H9 (cell line): Measurements from ENCODE around the gene FAM131C. TPM values are rescaled to one million over a fixed set of nuclear protein-coding genes. Genes with fewer than 3 reads are reported as not detected.

Source experiments
- DNase-seq: peaks from one replicate; pipeline ENCODE4 v3.0.0-alpha.2; 2017
- H2AFZ ChIP-seq: one replicate; pipeline ENCODE4 v1.6.1; 2013; ENCODE audit warnings: mild to moderate bottlenecking, low read length, control low read depth, moderate library complexity
- H2AK5ac ChIP-seq: 2 replicates; pipeline ENCODE4 v1.6.1; 2013; ENCODE audit warnings: low read length, control low read depth, mixed read lengths; ENCODE audit not compliant: insufficient read length
- H2BK120ac ChIP-seq: one replicate; pipeline ENCODE4 v1.6.1; 2013; ENCODE audit warnings: low read depth, mild to moderate bottlenecking, low read length, control low read depth, inconsistent platforms; ENCODE audit not compliant: poor library complexity, severe bottlenecking
- H2BK12ac ChIP-seq: 2 replicates; pipeline ENCODE4 v1.6.1; 2013; ENCODE audit warnings: low read length, control low read depth, mixed read lengths, low read depth; ENCODE audit not compliant: insufficient read length
- H2BK15ac ChIP-seq: 2 replicates; pipeline ENCODE4 v1.6.1; 2013; ENCODE audit warnings: low read depth, low read length, control low read depth
- H2BK20ac ChIP-seq: one replicate; pipeline ENCODE4 v1.6.1; 2013; ENCODE audit warnings: low read depth, mild to moderate bottlenecking, low read length, control low read depth, inconsistent platforms; ENCODE audit not compliant: poor library complexity, severe bottlenecking
- H2BK5ac ChIP-seq: 2 replicates; pipeline ENCODE4 v1.6.1; 2013; ENCODE audit warnings: low read length, control low read depth, mixed read lengths; ENCODE audit not compliant: insufficient read length
- H3K14ac ChIP-seq: 2 replicates; pipeline ENCODE4 v1.6.1; 2013; ENCODE audit warnings: low read length, control low read depth; ENCODE audit not compliant: insufficient read depth
- H3K18ac ChIP-seq: 2 replicates; pipeline ENCODE4 v1.6.1; 2013; ENCODE audit warnings: low read depth, mild to moderate bottlenecking, mixed read lengths, low read length, control low read depth; ENCODE audit not compliant: insufficient read length
- H3K23ac ChIP-seq: 2 replicates; pipeline ENCODE4 v1.6.1; 2013; ENCODE audit warnings: low read length, control low read depth, mixed read lengths, low read depth; ENCODE audit not compliant: insufficient read length
- H3K23me2 ChIP-seq: 2 replicates; pipeline ENCODE4 v1.6.1; 2013; ENCODE audit warnings: low read depth, mild to moderate bottlenecking, mixed read lengths, low read length, control low read depth; ENCODE audit not compliant: insufficient read length, poor library complexity, severe bottlenecking
- H3K27ac ChIP-seq: 2 replicates; pipeline ENCODE4 v1.5.1; 2013; ENCODE audit warnings: low read length, control low read depth, mixed read lengths, low read depth; ENCODE audit not compliant: insufficient read length
- H3K27me3 ChIP-seq: 2 replicates; pipeline ENCODE4 v1.6.1; 2013; ENCODE audit warnings: low read length, control low read depth, inconsistent platforms; ENCODE audit not compliant: insufficient read depth
- H3K4ac ChIP-seq: 2 replicates; pipeline ENCODE4 v1.6.1; 2013; ENCODE audit warnings: low read depth, mild to moderate bottlenecking, control low read depth, inconsistent platforms, low read length, moderate library complexity
- H3K4me1 ChIP-seq: 2 replicates; pipeline ENCODE4 v1.6.1; 2013; ENCODE audit warnings: low read length, control low read depth, inconsistent platforms; ENCODE audit not compliant: insufficient read depth
- H3K4me2 ChIP-seq: 2 replicates; pipeline ENCODE4 v1.6.1; 2013; ENCODE audit warnings: low read length, control low read depth, mixed read lengths; ENCODE audit not compliant: insufficient read length, insufficient read depth
- H3K56ac ChIP-seq: 2 replicates; pipeline ENCODE4 v1.6.1; 2013; ENCODE audit warnings: low read depth, mild to moderate bottlenecking, mixed read lengths, low read length, control low read depth; ENCODE audit not compliant: insufficient read length
- H3K79me1 ChIP-seq: 2 replicates; pipeline ENCODE4 v1.6.1; 2013; ENCODE audit warnings: low read depth, mild to moderate bottlenecking, moderate library complexity, low read length, control low read depth, inconsistent platforms; ENCODE audit not compliant: insufficient read depth, poor library complexity, severe bottlenecking
- H3K79me2 ChIP-seq: 2 replicates; pipeline ENCODE4 v1.6.1; 2013; ENCODE audit warnings: low read length, control low read depth, inconsistent platforms; ENCODE audit not compliant: insufficient read depth
- H3K9ac ChIP-seq: 2 replicates; pipeline ENCODE4 v1.6.1; 2013; ENCODE audit warnings: low read length, control low read depth, mixed read lengths; ENCODE audit not compliant: insufficient read length; ENCODE audit errors: extremely low read depth
- H3K9me3 ChIP-seq: one replicate; pipeline ENCODE4 v1.6.1; 2013; ENCODE audit warnings: low read depth, low read length, inconsistent platforms; ENCODE audit not compliant: control insufficient read depth
- H3T11ph ChIP-seq: one replicate; pipeline ENCODE4 v1.6.1; 2013; ENCODE audit warnings: mild to moderate bottlenecking, low read length, control low read depth, inconsistent platforms
- H4K20me1 ChIP-seq: one replicate; pipeline ENCODE4 v1.6.1; 2013; ENCODE audit not compliant: control insufficient read depth, insufficient read length, insufficient read depth
- H4K5ac ChIP-seq: 2 replicates; pipeline ENCODE4 v1.6.1; 2013; ENCODE audit warnings: low read depth, mild to moderate bottlenecking, mixed read lengths, low read length, control low read depth; ENCODE audit not compliant: insufficient read length
- H4K8ac ChIP-seq: replicated peaks from 2 replicates; pipeline ENCODE4 v1.6.1; 2013; ENCODE audit warnings: low read length, control low read depth, mixed read lengths, low read depth; ENCODE audit not compliant: insufficient read length
- H4K91ac ChIP-seq: 2 replicates; pipeline ENCODE4 v1.6.1; 2013; ENCODE audit warnings: low read depth, mild to moderate bottlenecking, moderate library complexity, mixed read lengths, low read length, control low read depth; ENCODE audit not compliant: insufficient read length
- H3K27ac Mint-ChIP-seq, 3 experiments: 2 replicates in 2 of 3; 3 replicates in 1 of 3; pipeline ENCODE4 v1.8.0; 2020 to 2021; ENCODE audit warnings: mixed read lengths in 3 of 3, mild to moderate bottlenecking in 1 of 3, moderate library complexity in 1 of 3
- H3K27me3 Mint-ChIP-seq: 2 replicates; pipeline ENCODE4 v1.8.0; 2021; ENCODE audit warnings: low read depth, mild to moderate bottlenecking, moderate library complexity, mixed read lengths
- H3K36me3 Mint-ChIP-seq, 3 experiments: 2 replicates in 2 of 3; 3 replicates in 1 of 3; pipeline ENCODE4 v1.8.0; 2020 to 2021; ENCODE audit warnings: low read depth in 3 of 3, mixed read lengths in 3 of 3; ENCODE audit not compliant: insufficient read depth in 1 of 3
- H3K4me1 Mint-ChIP-seq, 2 experiments: 2 replicates each; pipeline ENCODE4 v1.8.0; 2020; ENCODE audit warnings: mixed read lengths in 2 of 2
- H3K4me3 Mint-ChIP-seq, 2 experiments: 2 replicates in 1 of 2; 3 replicates in 1 of 2; pipeline ENCODE4 v1.8.0; 2020 to 2021; ENCODE audit warnings: mild to moderate bottlenecking in 2 of 2, mixed read lengths in 2 of 2, moderate library complexity in 1 of 2
- H3K9me3 Mint-ChIP-seq, 2 experiments: 2 replicates in 1 of 2; 3 replicates in 1 of 2; pipeline ENCODE4 v1.8.0; 2020; ENCODE audit warnings: mild to moderate bottlenecking in 2 of 2, mixed read lengths in 2 of 2, moderate library complexity in 1 of 2
- CTCF ChIP-seq: fragments of 200-600 bp; sonication (generic); conservative IDR thresholded peaks from 3 replicates; pipeline ENCODE4 v1.8.0; 2021; ENCODE audit warnings: antibody characterized with exemption, mild to moderate bottlenecking
- WGBS: extraction: QIAGEN DNeasy Blood & Tissue Kit; methylation state at CpG from one replicate; pipeline ENCODE4 v1.1.7; 2013; ENCODE audit warnings: missing lambda C conversion rate, low lambda C conversion rate, mixed read lengths; ENCODE audit not compliant: insufficient read length; ENCODE audit errors: extremely low coverage; 5-methylcytosine and 5-hydroxymethylcytosine counted together
- total RNA-seq: library from RNA; stranded (reverse); gene quantifications from 2 replicates; pipeline ENCODE4 v1.2.1, GENCODE V29; 2021

Gene FAM131C
- total RNA-seq, 1 experiment from 2014 or later: 0.61 TPM

- Histone ChIP-seq H2BK12ac (no peak overlapping the region), H3K4me2 (peak overlapping the region; percentile 8), H3T11ph (no peak overlapping the region), H3K79me1 (no peaks in the 10 kb centered on the region), H3K4ac (no peak overlapping the region), H2AK5ac (no peak overlapping the region), H2AFZ (no peak overlapping the region), H2BK20ac (no peak overlapping the region), H3K9ac (no peak overlapping the region), H3K14ac (no peak overlapping the region; the same call in 1 of the 2 replicates), H2BK15ac (no peak overlapping the region), H3K27me3 (peaks cover 5% of the 10 kb centered on the region; the same call in 1 of the 2 replicates), H4K20me1 (no peaks in the 10 kb centered on the region), H3K23ac (no peak overlapping the region), H4K8ac (no peak overlapping the region), H3K18ac (no peak overlapping the region), H3K79me2 (no peaks in the 10 kb centered on the region), H4K5ac (no peak overlapping the region), H4K91ac (no peak overlapping the region), H2BK5ac (no peak overlapping the region), H3K27ac (no peak overlapping the region), H3K9me3 (no peaks in the 10 kb centered on the region), H3K56ac (no peak overlapping the region), H3K23me2 (peaks cover 5% of the 10 kb centered on the region), H3K4me1 (no peaks in the 10 kb centered on the region), H2BK120ac (no peak overlapping the region)
- WGBS: no CpG with 5 or more reads among the region's 49 CpGs
- no peak for TF ChIP-seq CTCF
- Mint-ChIP-seq H3K27ac (no peak overlapping the region), H3K36me3 (no peaks in the 10 kb centered on the region), H3K4me3 (peak overlapping the region; percentile 47 to 71), H3K4me1 (peaks cover 9 to 28% of the 10 kb centered on the region in 2 experiments), H3K9me3 (no peaks in the 10 kb centered on the region; a peak in 1 of 5 replicates), H3K27me3 (peaks cover 74% of the 10 kb centered on the region)
- no peak for DNase-seq
Observed at GRCh38 chr1:16072616-16073484, 601 bp downstream of the FAM131C start.
